Muscle layer of duodenum (tissue), 2 donors: ENCODE results near the gene C8G.

Experiments
- H3K27ac ChIP-seq: one replicate; pipeline ENCODE4 v1.7.0; 2013; ENCODE audit warnings: mild to moderate bottlenecking, low read length
- H3K27me3 ChIP-seq: one replicate; pipeline ENCODE4 v1.7.0; 2013; ENCODE audit warnings: low read depth, mild to moderate bottlenecking, control low read depth, low read length
- H3K36me3 ChIP-seq, 2 donors: one replicate each; pipeline ENCODE4 v1.7.0; 2013; ENCODE audit warnings: low read length in 2 of 2, control low read depth in 1 of 2, mild to moderate bottlenecking in 1 of 2; ENCODE audit not compliant: insufficient read depth in 2 of 2, control insufficient read depth in 1 of 2
- H3K4me1 ChIP-seq, 2 donors: one replicate each; pipeline ENCODE4 v1.7.0; 2013; ENCODE audit warnings: low read length in 2 of 2, mild to moderate bottlenecking in 2 of 2, control low read depth in 1 of 2, moderate library complexity in 1 of 2; ENCODE audit not compliant: insufficient read depth in 2 of 2, control insufficient read depth in 1 of 2
- H3K4me3 ChIP-seq, 2 donors: one replicate each; pipeline ENCODE4 v1.7.0; 2013; ENCODE audit warnings: low read length in 2 of 2, low read depth in 1 of 2, mild to moderate bottlenecking in 1 of 2
- H3K9me3 ChIP-seq, 2 donors: one replicate each; pipeline ENCODE4 v1.7.0; 2013; ENCODE audit warnings: low read length in 2 of 2, control low read depth in 1 of 2, mild to moderate bottlenecking in 1 of 2; ENCODE audit not compliant: control insufficient read depth in 1 of 2
- donor health status: healthy.

C8G gene

GRCh38 chr9:136951541-136952320 lies 6.7 kb downstream of the C8G start, which contains the start of gene LCN12:
TSS of gene LCN12 (plus strand) at chr9:136952273. CDS start at chr9:136952328, 55 bp downstream.
- no peak within 1 kb of the TSS for H3K27ac ChIP-seq

GRCh38 chr9:136952321-136952850 lies 7.3 kb downstream of the C8G start:
- Histone ChIP-seq H3K4me1 (peaks cover 0 to 13% of the 10 kb centered on the region in 2 donors), H3K4me3 (no peak overlapping the region), H3K9me3 (no peaks in the 10 kb centered on the region), H3K36me3 (no peaks in the 10 kb centered on the region), H3K27ac (no peak overlapping the region), H3K27me3 (no peaks in the 10 kb centered on the region)

More at GRCh38 chr9:136951541-136952320, 6.7 kb downstream of the C8G start, which contains the start of gene LCN12:
- no peaks in the 10 kb centered on the region for H3K27me3 ChIP-seq
- H3K4me3 ChIP-seq = no peak within 1 kb of the TSS
- peaks cover 0 to 13% of the 10 kb centered on the region in 2 donors for H3K4me1 ChIP-seq
- H3K36me3 ChIP-seq = no peaks in the 10 kb centered on the region
- H3K9me3 ChIP-seq = no peaks in the 10 kb centered on the region

GRCh38 chr9:136952876-136953770 lies 8.1 kb downstream of the C8G start:
- Histone ChIP-seq H3K36me3 (no peaks in the 10 kb centered on the region), H3K27ac (no peak overlapping the region), H3K4me1 (peaks cover 0 to 13% of the 10 kb centered on the region in 2 donors), H3K4me3 (no peak overlapping the region), H3K9me3 (no peaks in the 10 kb centered on the region), H3K27me3 (no peaks in the 10 kb centered on the region)

GRCh38 chr9:136953771-136954269 lies 8.8 kb downstream of the C8G start:
- Histone ChIP-seq H3K36me3 (no peaks in the 10 kb centered on the region), H3K4me3 (no peak overlapping the region), H3K27ac (no peak overlapping the region), H3K9me3 (no peaks in the 10 kb centered on the region), H3K4me1 (peaks cover 0 to 13% of the 10 kb centered on the region in 2 donors), H3K27me3 (no peaks in the 10 kb centered on the region)

GRCh38 chr9:136954270-136955083 lies 9.4 kb downstream of the C8G start:
- H3K27me3 ChIP-seq = no peaks in the 10 kb centered on the region
- H3K9me3 ChIP-seq = no peaks in the 10 kb centered on the region
- H3K36me3 ChIP-seq = no peaks in the 10 kb centered on the region
- H3K4me3 ChIP-seq = no peak overlapping the region
- H3K27ac ChIP-seq = no peak overlapping the region
- H3K4me1 ChIP-seq = peaks cover 0 to 9% of the 10 kb centered on the region in 2 donors

- H3K27me3 ChIP-seq = no peaks in the 10 kb centered on the region
Measured at GRCh38 chr9:136955202-136955942, 10.3 kb downstream of the C8G start.

GRCh38 chr9:136955943-136956335 lies 10.9 kb downstream of the C8G start:
- H3K27ac ChIP-seq = no peak overlapping the region
- no peak overlapping the region for H3K4me3 ChIP-seq
- H3K4me1 ChIP-seq = peaks cover 0 to 3% of the 10 kb centered on the region in 2 donors
- no peaks in the 10 kb centered on the region for H3K9me3 ChIP-seq
- no peaks in the 10 kb centered on the region for H3K36me3 ChIP-seq
- no peaks in the 10 kb centered on the region for H3K27me3 ChIP-seq

More at GRCh38 chr9:136955202-136955942, 10.3 kb downstream of the C8G start:
- Histone ChIP-seq H3K4me3 (no peak overlapping the region), H3K27ac (no peak overlapping the region), H3K9me3 (no peaks in the 10 kb centered on the region), H3K4me1 (peaks cover 0 to 4% of the 10 kb centered on the region in 2 donors), H3K36me3 (no peaks in the 10 kb centered on the region)

GRCh38 chr9:136956604-136957003 lies 11.6 kb downstream of the C8G start:
- Histone ChIP-seq H3K36me3 (no peaks in the 10 kb centered on the region), H3K27ac (no peak overlapping the region), H3K9me3 (no peaks in the 10 kb centered on the region), H3K27me3 (no peaks in the 10 kb centered on the region), H3K4me1 (peaks cover 0 to 4% of the 10 kb centered on the region in 2 donors), H3K4me3 (no peak overlapping the region)

- Histone ChIP-seq H3K27me3 (no peaks in the 10 kb centered on the region), H3K4me1 (peaks cover 0 to 4% of the 10 kb centered on the region in 2 donors), H3K4me3 (no peak overlapping the region), H3K9me3 (no peaks in the 10 kb centered on the region), H3K27ac (no peak overlapping the region), H3K36me3 (no peaks in the 10 kb centered on the region)
Measured at GRCh38 chr9:136957461-136957860, 12.4 kb downstream of the C8G start.

GRCh38 chr9:136957901-136958300 lies 12.9 kb downstream of the C8G start:
- no peaks in the 10 kb centered on the region for H3K27me3 ChIP-seq
- H3K36me3 ChIP-seq = no peaks in the 10 kb centered on the region
- H3K4me3 ChIP-seq = no peak overlapping the region
- H3K27ac ChIP-seq = no peak overlapping the region
- no peaks in the 10 kb centered on the region for H3K9me3 ChIP-seq
- H3K4me1 ChIP-seq = peaks cover 0 to 4% of the 10 kb centered on the region in 2 donors
